22Rv1 (cell line): Measurements from ENCODE around the gene TBX3.

Experiments
- CTCF ChIP-seq: fragments of 450-650 bp; IDR thresholded peaks from 2 replicates; pipeline ENCODE4 v1.5.1; 2017; ENCODE audit warnings: mild to moderate bottlenecking
- ZFX ChIP-seq: fragments of 450-650 bp; IDR thresholded peaks from 2 replicates; pipeline ENCODE4 v1.6.1; 2017; ENCODE audit warnings: antibody characterized with exemption, borderline replicate concordance

GRCh38 chr12:114664651-114665320 is 19.2 kb downstream of the TBX3 start:
- TF ChIP-seq CTCF: no peak
- TF ChIP-seq ZFX: no peak
